SK-N-SH treated with all-trans-retinoic acid at 6 μM for 48 hours (cell line): ENCODE measurements around the gene KNSTRN.

ENCODE experiments used
- ATAC-seq: fragments of 200-7000 bp; cut with Tn5 transposase; 3 replicates; pipeline ENCODE4 v1.9.1; 2020; ENCODE audit warnings: mild to moderate bottlenecking, moderate library complexity
- ARNTL ChIP-seq: fragments of 450-650 bp; formaldehyde crosslinking; IDR thresholded peaks from 2 replicates; pipeline ENCODE4 v1.5.0; 2020; ENCODE audit warnings: low read depth, mild to moderate bottlenecking, moderate library complexity, borderline replicate concordance
- BACH2 ChIP-seq: fragments of 250-450 bp; sonication (Bioruptor Pico); IDR thresholded peaks from 2 replicates; pipeline ENCODE4 v1.9.0; 2021; ENCODE audit warnings: mild to moderate bottlenecking, borderline replicate concordance
- CSDC2 ChIP-seq: fragments of 250-450 bp; sonication (Bioruptor Pico); IDR thresholded peaks from 2 replicates; pipeline ENCODE4 v1.5.0; 2020; ENCODE audit warnings: mild to moderate bottlenecking, moderate library complexity
- ESRRG ChIP-seq: fragments of 250-450 bp; sonication (Bioruptor Pico); IDR thresholded peaks from 2 replicates; pipeline ENCODE4 v1.6.1; 2021; ENCODE audit warnings: mild to moderate bottlenecking
- GLIS3 ChIP-seq: fragments of 250-450 bp; sonication (Bioruptor Pico); IDR thresholded peaks from 2 replicates; pipeline ENCODE4 v1.5.0; 2020; ENCODE audit warnings: mild to moderate bottlenecking, moderate library complexity
- ISL1 ChIP-seq: fragments of 250-450 bp; sonication (Bioruptor Pico); IDR thresholded peaks from 2 replicates; pipeline ENCODE4 v2.1.2; 2022; ENCODE audit warnings: mild to moderate bottlenecking, moderate library complexity
- OSR1 ChIP-seq: fragments of 250-450 bp; sonication (Bioruptor Pico); IDR thresholded peaks from 2 replicates; pipeline ENCODE4 v1.8.0; 2022; ENCODE audit warnings: moderate library complexity, mild to moderate bottlenecking, inconsistent platforms
- PPARA ChIP-seq: fragments of 250-450 bp; sonication (Bioruptor Pico); IDR thresholded peaks from 2 replicates; pipeline ENCODE4 v1.5.0; 2020; ENCODE audit warnings: mild to moderate bottlenecking, borderline replicate concordance
- SNAI2 ChIP-seq: fragments of 250-450 bp; sonication (Bioruptor Pico); IDR thresholded peaks from 2 replicates; pipeline ENCODE4 v1.5.0; 2020; ENCODE audit warnings: mild to moderate bottlenecking, moderate library complexity
- TCF4 ChIP-seq: fragments of 250-450 bp; sonication (Bioruptor Pico); IDR thresholded peaks from 2 replicates; pipeline ENCODE4 v1.8.0; 2021; ENCODE audit warnings: mild to moderate bottlenecking, moderate library complexity, borderline replicate concordance
- TOX ChIP-seq: fragments of 250-450 bp; sonication (Bioruptor Pico); IDR thresholded peaks from 2 replicates; pipeline ENCODE4 v1.8.0; 2021; ENCODE audit warnings: mild to moderate bottlenecking, moderate library complexity, borderline replicate concordance
- ZC3H10 ChIP-seq: fragments of 250-450 bp; sonication (Bioruptor Pico); IDR thresholded peaks from 2 replicates; pipeline ENCODE4 v1.5.1; 2021; ENCODE audit warnings: mild to moderate bottlenecking, moderate library complexity
- ZFP3 ChIP-seq: fragments of 250-450 bp; sonication (Bioruptor Pico); IDR thresholded peaks from 2 replicates; pipeline ENCODE4 v1.5.0; 2020; ENCODE audit warnings: mild to moderate bottlenecking, moderate library complexity
- ZFP30 ChIP-seq: fragments of 450-650 bp; formaldehyde crosslinking; IDR thresholded peaks from 2 replicates; pipeline ENCODE4 v1.5.0; 2022; ENCODE audit warnings: mild to moderate bottlenecking, moderate library complexity
- ZNF70 ChIP-seq: fragments of 450-650 bp; formaldehyde crosslinking; IDR thresholded peaks from 2 replicates; pipeline ENCODE4 v1.5.0; 2020; ENCODE audit warnings: mild to moderate bottlenecking, moderate library complexity
- ZNF8 ChIP-seq: fragments of 450-650 bp; formaldehyde crosslinking; IDR thresholded peaks from 2 replicates; pipeline ENCODE4 v1.5.0; 2020; ENCODE audit warnings: mild to moderate bottlenecking, moderate library complexity
- TF ChIP-seq, protein P1 (sequence below): fragments of 250-450 bp; sonication (Bioruptor Pico); IDR thresholded peaks from 2 replicates; pipeline ENCODE4 v1.5.1; 2021; ENCODE audit warnings: mild to moderate bottlenecking, moderate library complexity
- TF ChIP-seq, protein P2 (sequence below): fragments of 250-450 bp; sonication (Bioruptor Pico); IDR thresholded peaks from 2 replicates; pipeline ENCODE4 v1.8.0; 2020; ENCODE audit warnings: mild to moderate bottlenecking, moderate library complexity, borderline replicate concordance
- TF ChIP-seq, protein P3 (sequence below): fragments of 250-450 bp; sonication (Bioruptor Pico); IDR thresholded peaks from 2 replicates; pipeline ENCODE4 v1.8.0; 2021; ENCODE audit warnings: low read depth, mild to moderate bottlenecking, moderate library complexity, borderline replicate concordance
- TF ChIP-seq, protein P4 (sequence below): fragments of 250-450 bp; sonication (Bioruptor Pico); IDR thresholded peaks from 2 replicates; pipeline ENCODE4 v1.5.0; 2020; ENCODE audit warnings: mild to moderate bottlenecking, moderate library complexity
- TF ChIP-seq, protein P5 (sequence below): fragments of 250-450 bp; sonication (Bioruptor Pico); IDR thresholded peaks from 2 replicates; pipeline ENCODE4 v1.5.1; 2020; ENCODE audit warnings: low read depth, mild to moderate bottlenecking, moderate library complexity

The KNSTRN gene

DNA sequence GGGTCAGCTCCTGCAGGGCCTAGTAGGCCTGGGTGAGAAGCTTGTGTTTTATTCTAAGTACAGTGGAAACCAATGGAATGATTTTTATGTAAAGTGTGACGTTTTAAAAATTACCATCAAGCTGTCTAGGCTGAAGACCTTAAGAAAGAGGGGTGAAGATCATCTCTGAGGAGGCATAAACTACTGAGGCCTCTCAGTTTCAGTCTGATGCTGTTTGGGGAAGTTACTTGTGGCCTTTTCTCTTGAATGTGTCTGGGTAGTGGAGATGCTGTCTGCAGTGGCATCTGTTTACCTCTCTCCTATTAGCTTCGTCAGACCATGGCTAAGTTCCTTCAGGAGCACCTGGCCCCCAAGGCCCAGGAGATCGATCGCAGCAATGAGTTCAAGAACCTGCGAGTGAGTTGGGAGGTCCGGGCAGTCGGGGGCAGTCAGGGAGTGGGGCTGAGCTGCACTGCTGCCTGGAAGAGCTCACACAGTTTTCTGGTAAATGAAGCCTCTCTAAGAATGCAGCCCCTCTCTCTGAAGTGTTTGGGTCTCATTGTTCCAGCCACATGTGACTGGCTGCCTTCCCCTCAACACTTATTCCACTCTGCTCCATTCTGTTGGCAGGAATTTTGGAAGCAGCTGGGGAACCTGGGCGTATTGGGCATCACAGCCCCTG lies 24.9 kb downstream of the KNSTRN start:
- ATAC-seq, result no peak
- TF ChIP-seq ZFP30 (CRISPR knock-in tag) (no peak), BACH2 (CRISPR knock-in tag) (no peak), PPARA (CRISPR knock-in tag) (no peak), CSDC2 (CRISPR knock-in tag) (no peak), ZNF8 (CRISPR knock-in tag) (no peak), ESRRG (CRISPR knock-in tag) (no peak)

DNA sequence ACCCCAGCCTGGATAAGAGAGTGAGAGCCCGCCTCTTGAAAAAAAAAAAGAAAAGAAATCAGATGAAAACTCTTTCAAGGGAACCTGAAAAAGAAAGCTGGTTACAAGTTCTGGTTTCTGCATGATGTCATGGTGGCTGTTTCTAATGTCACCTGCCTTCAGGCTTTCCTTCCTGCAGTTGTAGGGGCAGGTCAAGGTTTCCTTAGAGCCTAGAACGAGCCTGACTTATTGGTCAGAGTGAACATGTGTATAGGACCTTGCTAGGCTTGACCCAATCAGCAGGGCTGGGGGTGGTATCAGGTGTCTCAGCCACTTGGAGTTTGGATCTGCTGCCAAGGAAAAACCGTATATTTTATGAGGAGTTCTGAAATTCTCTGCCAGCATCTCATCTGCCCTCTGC lies 26.8 kb downstream of the KNSTRN start:
- ATAC-seq, result no peak
- no peak for TF ChIP-seq OSR1
- TF ChIP-seq PPARA (CRISPR knock-in tag), result no peak

DNA sequence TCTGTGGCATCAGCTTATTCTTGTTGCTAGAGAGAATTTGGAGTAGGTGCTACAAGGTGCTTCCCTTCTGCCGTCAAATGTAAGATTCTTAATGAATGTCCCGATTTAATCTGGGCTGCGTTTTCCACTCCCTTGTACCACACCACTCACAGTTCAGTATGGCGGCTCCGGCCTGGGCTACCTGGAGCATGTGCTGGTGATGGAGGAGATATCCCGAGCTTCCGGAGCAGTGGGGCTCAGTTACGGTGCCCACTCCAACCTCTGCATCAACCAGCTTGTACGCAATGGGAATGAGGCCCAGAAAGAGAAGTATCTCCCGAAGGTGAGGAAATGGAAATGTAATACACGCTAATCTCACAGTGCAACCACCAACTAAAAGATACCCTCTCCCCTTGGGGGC lies 28.0 kb downstream of the KNSTRN start:
- no peak for ATAC-seq
- no peak for TF ChIP-seq ZNF70 (CRISPR knock-in tag)
- TF ChIP-seq ZC3H10 (CRISPR knock-in tag), result no peak
- TF ChIP-seq ISL1 (CRISPR knock-in tag), result no peak
- no peak for TF ChIP-seq GLIS3 (CRISPR knock-in tag)
- TF ChIP-seq TOX (CRISPR knock-in tag), result no peak
- no peak for TF ChIP-seq ARNTL (CRISPR knock-in tag)
- no peak for TF ChIP-seq SNAI2
- TF ChIP-seq, protein P1, sequence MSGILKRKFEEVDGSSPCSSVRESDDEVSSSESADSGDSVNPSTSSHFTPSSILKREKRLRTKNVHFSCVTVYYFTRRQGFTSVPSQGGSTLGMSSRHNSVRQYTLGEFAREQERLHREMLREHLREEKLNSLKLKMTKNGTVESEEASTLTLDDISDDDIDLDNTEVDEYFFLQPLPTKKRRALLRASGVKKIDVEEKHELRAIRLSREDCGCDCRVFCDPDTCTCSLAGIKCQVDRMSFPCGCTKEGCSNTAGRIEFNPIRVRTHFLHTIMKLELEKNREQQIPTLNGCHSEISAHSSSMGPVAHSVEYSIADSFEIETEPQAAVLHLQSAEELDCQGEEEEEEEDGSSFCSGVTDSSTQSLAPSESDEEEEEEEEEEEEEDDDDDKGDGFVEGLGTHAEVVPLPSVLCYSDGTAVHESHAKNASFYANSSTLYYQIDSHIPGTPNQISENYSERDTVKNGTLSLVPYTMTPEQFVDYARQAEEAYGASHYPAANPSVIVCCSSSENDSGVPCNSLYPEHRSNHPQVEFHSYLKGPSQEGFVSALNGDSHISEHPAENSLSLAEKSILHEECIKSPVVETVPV (CRISPR knock-in tag), result no peak
- TF ChIP-seq ZNF8 (CRISPR knock-in tag), result no peak
- TF ChIP-seq, protein P2, sequence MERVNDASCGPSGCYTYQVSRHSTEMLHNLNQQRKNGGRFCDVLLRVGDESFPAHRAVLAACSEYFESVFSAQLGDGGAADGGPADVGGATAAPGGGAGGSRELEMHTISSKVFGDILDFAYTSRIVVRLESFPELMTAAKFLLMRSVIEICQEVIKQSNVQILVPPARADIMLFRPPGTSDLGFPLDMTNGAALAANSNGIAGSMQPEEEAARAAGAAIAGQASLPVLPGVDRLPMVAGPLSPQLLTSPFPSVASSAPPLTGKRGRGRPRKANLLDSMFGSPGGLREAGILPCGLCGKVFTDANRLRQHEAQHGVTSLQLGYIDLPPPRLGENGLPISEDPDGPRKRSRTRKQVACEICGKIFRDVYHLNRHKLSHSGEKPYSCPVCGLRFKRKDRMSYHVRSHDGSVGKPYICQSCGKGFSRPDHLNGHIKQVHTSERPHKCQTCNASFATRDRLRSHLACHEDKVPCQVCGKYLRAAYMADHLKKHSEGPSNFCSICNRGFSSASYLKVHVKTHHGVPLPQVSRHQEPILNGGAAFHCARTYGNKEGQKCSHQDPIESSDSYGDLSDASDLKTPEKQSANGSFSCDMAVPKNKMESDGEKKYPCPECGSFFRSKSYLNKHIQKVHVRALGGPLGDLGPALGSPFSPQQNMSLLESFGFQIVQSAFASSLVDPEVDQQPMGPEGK (CRISPR knock-in tag), result no peak
- TF ChIP-seq ZFP3, result no peak
- no peak for TF ChIP-seq ESRRG (CRISPR knock-in tag)
- TF ChIP-seq, protein P3, sequence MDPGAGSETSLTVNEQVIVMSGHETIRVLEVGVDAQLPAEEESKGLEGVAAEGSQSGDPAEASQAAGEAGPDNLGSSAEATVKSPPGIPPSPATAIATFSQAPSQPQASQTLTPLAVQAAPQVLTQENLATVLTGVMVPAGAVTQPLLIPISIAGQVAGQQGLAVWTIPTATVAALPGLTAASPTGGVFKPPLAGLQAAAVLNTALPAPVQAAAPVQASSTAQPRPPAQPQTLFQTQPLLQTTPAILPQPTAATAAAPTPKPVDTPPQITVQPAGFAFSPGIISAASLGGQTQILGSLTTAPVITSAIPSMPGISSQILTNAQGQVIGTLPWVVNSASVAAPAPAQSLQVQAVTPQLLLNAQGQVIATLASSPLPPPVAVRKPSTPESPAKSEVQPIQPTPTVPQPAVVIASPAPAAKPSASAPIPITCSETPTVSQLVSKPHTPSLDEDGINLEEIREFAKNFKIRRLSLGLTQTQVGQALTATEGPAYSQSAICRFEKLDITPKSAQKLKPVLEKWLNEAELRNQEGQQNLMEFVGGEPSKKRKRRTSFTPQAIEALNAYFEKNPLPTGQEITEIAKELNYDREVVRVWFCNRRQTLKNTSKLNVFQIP (CRISPR knock-in tag), result no peak
- TF ChIP-seq ZFP30 (CRISPR knock-in tag), result no peak
- TF ChIP-seq TCF4 (CRISPR knock-in tag), result no peak
- TF ChIP-seq PPARA (CRISPR knock-in tag), result no peak
- TF ChIP-seq, protein P4, sequence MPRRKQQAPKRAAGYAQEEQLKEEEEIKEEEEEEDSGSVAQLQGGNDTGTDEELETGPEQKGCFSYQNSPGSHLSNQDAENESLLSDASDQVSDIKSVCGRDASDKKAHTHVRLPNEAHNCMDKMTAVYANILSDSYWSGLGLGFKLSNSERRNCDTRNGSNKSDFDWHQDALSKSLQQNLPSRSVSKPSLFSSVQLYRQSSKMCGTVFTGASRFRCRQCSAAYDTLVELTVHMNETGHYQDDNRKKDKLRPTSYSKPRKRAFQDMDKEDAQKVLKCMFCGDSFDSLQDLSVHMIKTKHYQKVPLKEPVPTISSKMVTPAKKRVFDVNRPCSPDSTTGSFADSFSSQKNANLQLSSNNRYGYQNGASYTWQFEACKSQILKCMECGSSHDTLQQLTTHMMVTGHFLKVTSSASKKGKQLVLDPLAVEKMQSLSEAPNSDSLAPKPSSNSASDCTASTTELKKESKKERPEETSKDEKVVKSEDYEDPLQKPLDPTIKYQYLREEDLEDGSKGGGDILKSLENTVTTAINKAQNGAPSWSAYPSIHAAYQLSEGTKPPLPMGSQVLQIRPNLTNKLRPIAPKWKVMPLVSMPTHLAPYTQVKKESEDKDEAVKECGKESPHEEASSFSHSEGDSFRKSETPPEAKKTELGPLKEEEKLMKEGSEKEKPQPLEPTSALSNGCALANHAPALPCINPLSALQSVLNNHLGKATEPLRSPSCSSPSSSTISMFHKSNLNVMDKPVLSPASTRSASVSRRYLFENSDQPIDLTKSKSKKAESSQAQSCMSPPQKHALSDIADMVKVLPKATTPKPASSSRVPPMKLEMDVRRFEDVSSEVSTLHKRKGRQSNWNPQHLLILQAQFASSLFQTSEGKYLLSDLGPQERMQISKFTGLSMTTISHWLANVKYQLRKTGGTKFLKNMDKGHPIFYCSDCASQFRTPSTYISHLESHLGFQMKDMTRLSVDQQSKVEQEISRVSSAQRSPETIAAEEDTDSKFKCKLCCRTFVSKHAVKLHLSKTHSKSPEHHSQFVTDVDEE, result no peak

DNA sequence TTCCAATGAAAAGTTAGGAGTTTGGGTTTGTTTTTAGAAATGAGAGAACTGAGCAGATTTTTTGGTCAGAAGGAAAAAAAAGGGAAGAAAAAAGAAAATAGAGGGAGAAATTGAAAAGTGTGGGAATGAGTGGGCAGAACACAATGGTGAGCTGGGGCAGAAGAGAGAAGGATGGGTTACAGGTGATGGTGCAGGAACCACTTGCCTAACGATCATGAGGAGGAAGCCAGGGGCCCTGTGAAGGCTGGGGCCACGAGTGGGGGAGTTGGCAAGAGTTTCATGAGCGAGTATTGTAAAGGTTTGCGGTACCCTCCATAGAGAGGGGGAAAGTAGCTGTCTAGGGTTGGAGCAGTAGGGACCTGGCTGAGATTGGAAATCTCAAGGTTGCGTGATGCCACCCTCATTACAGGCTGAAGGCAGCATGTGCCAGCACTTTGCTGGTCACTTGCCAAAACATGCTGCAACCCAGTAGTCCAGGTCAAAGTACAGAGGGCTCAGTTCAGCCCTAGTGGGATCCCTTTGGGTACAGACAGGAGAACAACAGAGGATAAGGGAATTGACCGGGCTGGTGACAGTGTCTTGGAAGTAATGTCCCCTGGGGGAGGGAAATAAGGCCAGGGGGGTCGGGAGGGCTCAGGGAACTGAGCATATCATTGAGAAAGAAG lies 29.7 kb downstream of the KNSTRN start:
- ATAC-seq, result no peak
- TF ChIP-seq ESRRG (CRISPR knock-in tag), result no peak
- TF ChIP-seq ISL1 (CRISPR knock-in tag), result no peak
- TF ChIP-seq, protein P5, sequence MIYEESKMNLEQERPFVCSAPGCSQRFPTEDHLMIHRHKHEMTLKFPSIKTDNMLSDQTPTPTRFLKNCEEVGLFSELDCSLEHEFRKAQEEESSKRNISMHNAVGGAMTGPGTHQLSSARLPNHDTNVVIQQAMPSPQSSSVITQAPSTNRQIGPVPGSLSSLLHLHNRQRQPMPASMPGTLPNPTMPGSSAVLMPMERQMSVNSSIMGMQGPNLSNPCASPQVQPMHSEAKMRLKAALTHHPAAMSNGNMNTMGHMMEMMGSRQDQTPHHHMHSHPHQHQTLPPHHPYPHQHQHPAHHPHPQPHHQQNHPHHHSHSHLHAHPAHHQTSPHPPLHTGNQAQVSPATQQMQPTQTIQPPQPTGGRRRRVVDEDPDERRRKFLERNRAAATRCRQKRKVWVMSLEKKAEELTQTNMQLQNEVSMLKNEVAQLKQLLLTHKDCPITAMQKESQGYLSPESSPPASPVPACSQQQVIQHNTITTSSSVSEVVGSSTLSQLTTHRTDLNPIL (CRISPR knock-in tag), result no peak
- TF ChIP-seq ZFP30 (CRISPR knock-in tag), result no peak
- TF ChIP-seq ZC3H10 (CRISPR knock-in tag), result no peak
- TF ChIP-seq TOX (CRISPR knock-in tag), result no peak
- TF ChIP-seq, protein P3 (CRISPR knock-in tag), result no peak
- TF ChIP-seq, protein P4, result no peak
- TF ChIP-seq BACH2 (CRISPR knock-in tag), result no peak
